Activated naive CD4-positive, alpha-beta T cell treated with anti-CD3 and anti-CD28 coated beads, Interleukin-2, amount 10 ng/mL, durations not matched to agents 7 days and 5 days (primary cell): ENCODE results near the gene AFG1L.
"Not testable (repeated sequence)": the region's sequence is repeated elsewhere in the genome, so short reads cannot be mapped to it uniquely, and the experiment has no call there.

Experiments used
- CTCF ChIA-PET: fragments of 350-600 bp; sonication (Branson Sonifier 250); formaldehyde crosslinking; loops from one replicate; lab custom pipeline; 2021; ENCODE audit warnings: antibody characterized with exemption; lab: Charles Lee
- DNase-seq: peaks from one replicate; pipeline ENCODE4 v3.0.0-alpha.2; 2020
- H3K27ac Mint-ChIP-seq: one replicate; pipeline ENCODE4 v1.8.0; 2021; ENCODE audit warnings: mild to moderate bottlenecking, moderate library complexity, mixed read lengths
- H3K27me3 Mint-ChIP-seq: one replicate; pipeline ENCODE4 v1.8.0; 2021; ENCODE audit warnings: mild to moderate bottlenecking, mixed read lengths
- H3K36me3 Mint-ChIP-seq: one replicate; pipeline ENCODE4 v1.8.0; 2021; ENCODE audit warnings: mixed read lengths
- H3K4me1 Mint-ChIP-seq: one replicate; pipeline ENCODE4 v1.8.0; 2021; ENCODE audit warnings: mixed read lengths
- H3K4me3 Mint-ChIP-seq: one replicate; pipeline ENCODE4 v1.8.0; 2021; ENCODE audit warnings: mild to moderate bottlenecking, moderate library complexity, mixed read lengths
- H3K9me3 Mint-ChIP-seq: one replicate; pipeline ENCODE4 v1.8.0; 2021; ENCODE audit warnings: mixed read lengths

AFG1L gene

DNA sequence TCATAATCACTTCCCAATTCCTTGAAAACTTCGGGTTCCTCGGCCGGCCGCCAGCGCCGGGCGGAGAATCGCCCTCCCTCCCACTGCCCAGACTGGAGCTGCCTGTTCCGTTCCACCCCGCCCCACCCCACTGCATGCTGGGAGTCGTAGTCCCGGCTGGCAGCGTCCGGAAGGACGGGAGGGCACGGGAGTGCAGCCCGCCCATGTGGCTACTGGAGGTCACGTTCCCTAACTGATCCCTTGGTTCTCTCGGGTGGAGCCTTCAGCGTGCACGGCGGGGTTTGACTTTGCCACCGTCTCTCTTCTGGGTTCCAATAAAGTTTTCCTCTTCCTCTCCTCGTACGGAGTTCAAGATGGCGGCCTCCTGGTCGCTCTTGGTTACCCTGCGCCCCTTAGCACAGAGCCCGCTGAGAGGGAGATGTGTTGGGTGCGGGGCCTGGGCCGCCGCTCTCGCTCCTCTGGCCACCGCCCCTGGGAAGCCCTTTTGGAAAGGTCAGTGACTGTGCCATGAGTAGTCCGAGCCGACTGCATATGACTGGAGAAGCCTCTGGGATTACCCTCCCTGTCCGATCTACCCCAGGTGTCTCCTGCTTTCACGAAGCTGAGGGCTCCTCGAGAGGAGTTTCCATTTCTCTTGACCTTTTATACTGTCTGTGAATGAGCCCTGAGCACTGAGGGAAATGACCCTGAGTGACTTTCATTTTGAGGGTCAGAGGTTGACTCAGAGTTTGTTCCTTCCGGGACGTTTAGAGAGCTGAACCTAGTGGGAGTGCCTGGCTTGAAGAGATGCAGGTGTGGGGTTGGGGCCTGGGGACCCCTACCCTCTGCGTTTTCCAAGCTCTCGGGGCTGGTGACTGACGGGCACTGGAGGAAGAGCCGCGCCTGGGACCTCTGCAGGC, at the start of gene AFG1L:
AFG1L (plus strand) TSS at position 328 of the 899 bp plus-strand sequence; CDS start at position 354, 26 bp downstream.
- Mint-ChIP-seq H3K4me3 (peak within 1 kb of the TSS; percentile 97), H3K36me3 (peaks cover 5% of the 10 kb centered on the region), H3K27me3 (peaks cover 4% of the 10 kb centered on the region), H3K9me3 (no peaks in the 10 kb centered on the region), H3K27ac (peak within 1 kb of the TSS; percentile 100), H3K4me1 (peaks cover 27% of the 10 kb centered on the region)
- DNase-seq = peak; percentile 93
- CTCF ChIA-PET = interaction anchor here (0.9 to 1.3 kb wide), 2 partner anchors 26 to 66 kb away, joined by 3 read pairs; no protein-coding TSS in a partner anchor

DNA sequence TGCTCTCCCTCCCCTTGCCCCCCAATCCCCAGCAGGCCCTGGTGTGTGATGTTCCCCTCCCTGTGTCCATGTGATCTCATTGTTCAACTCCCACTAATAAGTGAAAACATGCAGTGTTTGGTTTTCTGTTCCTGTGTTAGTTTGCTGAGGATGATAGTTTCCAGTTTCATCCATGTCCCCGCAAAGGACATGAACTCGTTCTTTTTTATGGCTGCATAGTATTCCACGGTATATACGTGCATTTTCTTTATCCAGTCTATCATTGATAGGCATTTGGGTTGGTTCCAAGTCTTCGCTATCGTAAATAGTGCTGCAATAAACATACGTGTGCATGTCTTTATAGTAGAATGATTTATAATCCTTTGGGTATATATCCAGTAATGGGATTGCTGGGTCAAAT, 49.8 kb upstream of the AFG1L start:
- DNase-seq, H3K27me3 Mint-ChIP-seq, H3K4me3 Mint-ChIP-seq, H3K4me1 Mint-ChIP-seq, CTCF ChIA-PET: not testable (repeated sequence)
- H3K36me3 Mint-ChIP-seq = peaks cover 47% of the 10 kb centered on the region
- H3K9me3 Mint-ChIP-seq = peaks cover 20% of the 10 kb centered on the region
- peak overlapping the region; percentile 7 for H3K27ac Mint-ChIP-seq

- Mint-ChIP-seq H3K36me3 (peaks cover 37% of the 10 kb centered on the region), H3K9me3 (peaks cover 10% of the 10 kb centered on the region), H3K4me1 (peaks cover 9% of the 10 kb centered on the region), H3K4me3 (no peak overlapping the region), H3K27me3 (no peaks in the 10 kb centered on the region), H3K27ac (no peak overlapping the region)
- no peak for DNase-seq
- CTCF ChIA-PET = interaction anchor here (1.3 kb wide), 1 partner anchor 244 kb away, joined by 3 read pairs; no protein-coding TSS in a partner anchor
Observed at GRCh38 chr6:108247965-108248536, 46.8 kb upstream of the AFG1L start.

GRCh38 chr6:108250240-108250866, 44.5 kb upstream of the AFG1L start:
- H3K27me3 Mint-ChIP-seq = no peaks in the 10 kb centered on the region
- CTCF ChIA-PET = no interaction called here
- H3K36me3 Mint-ChIP-seq = peaks cover 30% of the 10 kb centered on the region
- H3K4me1 Mint-ChIP-seq = peaks cover 15% of the 10 kb centered on the region
- H3K9me3 Mint-ChIP-seq = peaks cover 6% of the 10 kb centered on the region
- H3K27ac Mint-ChIP-seq = no peak overlapping the region
- DNase-seq = no peak
- H3K4me3 Mint-ChIP-seq = no peak overlapping the region

GRCh38 chr6:108251252-108251651, 43.6 kb upstream of the AFG1L start:
- Mint-ChIP-seq H3K9me3 (no peaks in the 10 kb centered on the region), H3K27ac (no peak overlapping the region), H3K36me3 (peaks cover 23% of the 10 kb centered on the region), H3K4me3 (no peak overlapping the region), H3K27me3 (no peaks in the 10 kb centered on the region), H3K4me1 (peaks cover 15% of the 10 kb centered on the region)
- CTCF ChIA-PET = interaction anchor here (0.9 kb wide), 1 partner anchor 241 kb away, joined by 3 read pairs; no protein-coding TSS in a partner anchor
- DNase-seq = no peak

- H3K27ac Mint-ChIP-seq = no peak overlapping the region
- no peaks in the 10 kb centered on the region for H3K27me3 Mint-ChIP-seq
- no peaks in the 10 kb centered on the region for H3K9me3 Mint-ChIP-seq
- peaks cover 20% of the 10 kb centered on the region for H3K4me1 Mint-ChIP-seq
- H3K4me3 Mint-ChIP-seq = no peak overlapping the region
- peaks cover 26% of the 10 kb centered on the region for H3K36me3 Mint-ChIP-seq
- CTCF ChIA-PET = interaction anchor here (0.9 kb wide), 1 partner anchor 240 kb away, joined by 3 read pairs; no protein-coding TSS in a partner anchor
- no peak for DNase-seq
Observed at GRCh38 chr6:108252055-108252454, 42.8 kb upstream of the AFG1L start.

GRCh38 chr6:108253241-108253640, 41.6 kb upstream of the AFG1L start:
- H3K9me3 Mint-ChIP-seq = no peaks in the 10 kb centered on the region
- no peak for DNase-seq
- peaks cover 21% of the 10 kb centered on the region for H3K4me1 Mint-ChIP-seq
- H3K36me3 Mint-ChIP-seq = peaks cover 19% of the 10 kb centered on the region
- no peak overlapping the region for H3K27ac Mint-ChIP-seq
- H3K4me3 Mint-ChIP-seq = no peak overlapping the region
- CTCF ChIA-PET = no interaction called here
- no peaks in the 10 kb centered on the region for H3K27me3 Mint-ChIP-seq

GRCh38 chr6:108254433-108255410, 40.1 kb upstream of the AFG1L start:
- Mint-ChIP-seq H3K4me3 (no peak overlapping the region), H3K27me3 (no peaks in the 10 kb centered on the region), H3K27ac (no peak overlapping the region), H3K36me3 (peaks cover 19% of the 10 kb centered on the region), H3K9me3 (no peaks in the 10 kb centered on the region), H3K4me1 (peaks cover 31% of the 10 kb centered on the region)
- DNase-seq = no peak
- CTCF ChIA-PET = interaction anchor here (0.6 to 0.9 kb wide), 2 partner anchors 62 to 237 kb away, joined by 3 to 5 read pairs; no protein-coding TSS in a partner anchor

DNA sequence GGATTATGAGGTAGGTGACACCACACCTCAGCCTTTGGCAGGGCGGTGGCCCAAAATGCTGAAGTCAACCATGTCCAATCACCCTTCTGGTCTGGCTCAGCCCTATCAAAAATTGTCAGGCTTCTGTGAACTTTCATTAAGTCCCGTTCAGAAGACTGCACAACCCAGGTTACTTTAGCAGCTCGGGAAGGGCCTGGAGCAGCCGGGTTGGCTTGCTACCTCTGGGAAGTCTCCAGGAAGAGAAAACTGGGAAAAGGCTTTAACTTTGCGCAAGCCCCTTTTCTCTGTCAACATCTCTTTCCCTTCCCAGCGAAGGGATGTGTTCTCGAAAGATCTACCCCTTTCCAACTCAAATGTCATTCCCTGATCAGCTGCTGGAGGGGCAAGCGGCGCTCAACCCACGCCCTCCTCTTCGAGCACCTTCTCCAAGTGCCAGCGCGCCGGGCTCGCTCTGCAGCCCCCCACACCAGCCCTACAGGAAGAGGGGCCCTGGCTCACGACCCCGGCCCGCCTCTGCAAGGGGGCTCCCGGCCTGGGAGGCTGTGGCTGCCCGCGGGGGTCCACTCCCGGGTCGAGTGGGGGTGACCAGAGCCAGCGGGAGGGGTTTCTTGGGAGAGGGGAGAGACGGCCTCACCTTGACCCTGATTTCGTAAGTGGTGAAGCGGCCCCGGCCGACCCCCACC, 34.6 kb upstream of the AFG1L start:
- Mint-ChIP-seq H3K36me3 (peaks cover 5% of the 10 kb centered on the region), H3K27me3 (peaks cover 3% of the 10 kb centered on the region), H3K27ac (peak overlapping the region; percentile 88), H3K9me3 (no peaks in the 10 kb centered on the region), H3K4me1 (peaks cover 30% of the 10 kb centered on the region), H3K4me3 (peak overlapping the region; percentile 72)
- peak; percentile 46 for DNase-seq
- CTCF ChIA-PET = interaction anchor here (1.1 to 1.3 kb wide), 3 partner anchors 193 to 231 kb away, joined by 3 to 4 read pairs (median 4); no protein-coding TSS in a partner anchor

DNA sequence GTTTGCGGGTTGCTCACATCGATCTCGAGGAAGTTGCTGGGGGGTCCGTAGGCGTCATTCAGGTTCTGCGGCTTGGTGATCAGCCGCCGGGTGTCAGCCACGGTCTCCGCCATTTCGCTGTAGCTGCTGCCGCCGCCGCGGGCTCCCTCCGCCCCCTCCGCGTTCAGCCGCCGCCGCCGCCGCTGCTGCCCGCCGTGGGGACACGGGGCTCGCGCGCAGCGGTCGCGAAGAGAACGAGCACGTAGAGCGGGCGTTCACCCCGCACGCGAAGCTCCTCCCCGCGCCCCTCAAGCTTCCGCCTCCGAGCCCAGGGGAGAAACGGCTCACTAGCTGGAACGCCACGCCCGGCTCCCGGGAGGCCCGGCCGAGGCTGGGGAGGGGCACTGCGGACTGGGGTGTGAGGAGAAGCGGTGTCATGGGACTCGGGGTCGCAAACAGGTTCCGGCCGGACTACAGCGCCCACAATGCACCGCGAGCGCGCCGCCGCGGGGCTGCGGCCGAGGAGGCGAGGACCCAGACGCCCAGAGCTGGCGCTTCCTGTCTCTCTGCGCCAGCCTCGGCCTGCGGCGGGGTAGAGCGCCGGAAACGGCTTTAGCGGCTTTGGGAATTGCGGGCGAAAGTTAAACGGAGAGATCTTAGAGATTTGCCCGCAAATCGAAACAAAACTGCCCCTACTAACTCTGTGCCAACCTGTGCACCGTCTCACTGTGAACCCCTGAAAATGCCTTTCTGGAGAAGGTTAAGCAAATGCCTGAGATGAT, 33.9 kb upstream of the AFG1L start, which contains the start of gene SNX3:
SNX3 (minus strand) TSS at position 232 of the 761 bp plus-strand sequence; CDS start at position 113, 119 bp downstream.
- Mint-ChIP-seq H3K27ac (peak within 1 kb of the TSS; percentile 88), H3K9me3 (no peaks in the 10 kb centered on the region), H3K36me3 (peaks cover 5% of the 10 kb centered on the region), H3K4me3 (peak within 1 kb of the TSS; percentile 72), H3K4me1 (peaks cover 30% of the 10 kb centered on the region), H3K27me3 (peaks cover 3% of the 10 kb centered on the region)
- DNase-seq = peak; percentile 93
- CTCF ChIA-PET = interaction anchor here (0.6 to 1.5 kb wide), 4 partner anchors 40 to 231 kb away, joined by 3 to 4 read pairs (median 4); no protein-coding TSS in a partner anchor

DNA sequence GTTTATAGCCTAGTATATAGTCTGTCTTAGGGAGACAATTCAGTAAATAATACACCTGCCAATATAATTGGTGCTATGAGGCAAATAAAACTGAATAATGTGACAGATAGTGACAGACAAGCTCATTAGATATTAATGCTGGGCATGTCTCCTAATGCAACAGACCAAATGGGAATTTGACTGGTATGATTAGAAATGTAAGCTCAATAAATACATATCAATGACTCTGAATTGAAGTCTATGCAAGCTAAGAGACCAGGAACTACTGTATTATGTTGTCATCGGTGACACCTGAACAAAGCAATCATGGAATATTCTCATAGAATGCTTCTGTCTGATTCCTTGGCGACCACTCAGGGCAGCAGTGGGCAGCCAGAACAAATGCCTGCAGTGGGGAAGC, 31.5 kb upstream of the AFG1L start:
- CTCF ChIA-PET = no interaction called here
- H3K4me3 Mint-ChIP-seq = no peak overlapping the region
- H3K9me3 Mint-ChIP-seq = no peaks in the 10 kb centered on the region

DNA sequence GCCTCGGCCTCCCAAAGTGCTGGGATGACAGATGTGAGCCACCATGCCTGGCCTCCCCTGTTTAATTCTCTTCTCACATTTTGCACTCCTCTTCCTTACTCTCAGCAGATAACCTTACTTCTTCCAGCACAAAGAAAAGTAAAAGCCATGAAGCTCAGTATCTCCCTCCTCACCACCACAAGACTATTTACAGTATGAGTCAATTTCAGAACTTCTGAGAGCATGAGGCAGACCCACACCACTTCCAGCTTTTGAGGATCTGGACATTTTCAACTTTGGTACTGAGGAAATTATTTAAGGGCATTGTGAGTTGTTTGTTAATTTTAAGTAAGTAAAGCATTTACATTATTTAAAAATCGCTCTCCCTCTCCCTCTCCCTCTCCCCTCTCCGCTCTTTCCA, 26.0 kb upstream of the AFG1L start:
- no peaks in the 10 kb centered on the region for H3K36me3 Mint-ChIP-seq

More for the DNA sequence above, 31.5 kb upstream of the AFG1L start:
- Mint-ChIP-seq H3K36me3 (no peaks in the 10 kb centered on the region), H3K4me1 (peaks cover 21% of the 10 kb centered on the region), H3K27ac (no peak overlapping the region), H3K27me3 (peaks cover 3% of the 10 kb centered on the region)
- no peak for DNase-seq

More for the DNA sequence above, 26.0 kb upstream of the AFG1L start:
- CTCF ChIA-PET = no interaction called here
- H3K4me3 Mint-ChIP-seq = no peak overlapping the region
- H3K4me1 Mint-ChIP-seq = no peaks in the 10 kb centered on the region
- H3K9me3 Mint-ChIP-seq = no peaks in the 10 kb centered on the region
- H3K27me3 Mint-ChIP-seq = peaks cover 5% of the 10 kb centered on the region
- no peak for DNase-seq
- no peak overlapping the region for H3K27ac Mint-ChIP-seq
